OCI-LY1 (cell line): ENCODE measurements around the gene ILRUN.
"Not testable (repeated sequence)": the region's sequence is repeated elsewhere in the genome, so short reads cannot be mapped to it uniquely, and the experiment has no call there.

ENCODE experiments used
- H2AFZ ChIP-seq: fragments of 200-600 bp; sonication (generic), shearing (Covaris generic); 2 replicates; pipeline ENCODE4 v1.6.0; 2014; ENCODE audit warnings: antibody characterized with exemption, mild to moderate bottlenecking, low read length
- H3F3A ChIP-seq: fragments of 200-600 bp; sonication (generic), shearing (Covaris generic); 2 replicates; pipeline ENCODE4 v1.6.0; 2014; ENCODE audit warnings: mild to moderate bottlenecking, antibody characterized with exemption, low read length, moderate library complexity; ENCODE audit not compliant: insufficient read depth
- H3K27ac ChIP-seq: fragments of 200-600 bp; sonication (generic); 2 replicates; pipeline ENCODE4 v1.5.1; 2014; ENCODE audit warnings: low read length, mixed run types, mild to moderate bottlenecking, low read depth; ENCODE audit not compliant: poor library complexity, severe bottlenecking
- H3K27me3 ChIP-seq: fragments of 200-600 bp; sonication (generic); 2 replicates; pipeline ENCODE4 v1.6.0; 2014; ENCODE audit warnings: antibody characterized with exemption, mild to moderate bottlenecking, low read length, moderate library complexity; ENCODE audit not compliant: insufficient read depth
- H3K36me3 ChIP-seq: fragments of 200-600 bp; sonication (generic); 2 replicates; pipeline ENCODE4 v1.6.1; 2014; ENCODE audit warnings: mild to moderate bottlenecking, antibody characterized with exemption, low read length, moderate library complexity, mixed read lengths; ENCODE audit not compliant: insufficient read depth
- H3K4me1 ChIP-seq: fragments of 200-600 bp; sonication (generic); 2 replicates; pipeline ENCODE4 v1.5.1; 2014; ENCODE audit warnings: mild to moderate bottlenecking, low read length, moderate library complexity; ENCODE audit not compliant: insufficient read depth, severe bottlenecking
- H3K4me2 ChIP-seq: fragments of 200-600 bp; sonication (generic), shearing (Covaris generic); 2 replicates; pipeline ENCODE4 v1.6.1; 2014; ENCODE audit warnings: low read length
- H3K4me3 ChIP-seq: fragments of 200-600 bp; sonication (generic); 2 replicates; pipeline ENCODE4 v1.5.1; 2014; ENCODE audit warnings: low read length, low read depth, mild to moderate bottlenecking, mixed read lengths; ENCODE audit not compliant: poor library complexity, severe bottlenecking
- H3K79me2 ChIP-seq: fragments of 200-600 bp; shearing (Covaris generic); 2 replicates; pipeline ENCODE4 v1.6.1; 2016; ENCODE audit warnings: mixed run types, low read length, mixed read lengths; ENCODE audit not compliant: insufficient read depth
- H3K9ac ChIP-seq: fragments of 200-600 bp; sonication (generic), shearing (Covaris generic); 2 replicates; pipeline ENCODE4 v1.6.1; 2014; ENCODE audit warnings: mild to moderate bottlenecking, low read length, mixed read lengths
- H3K9me2 ChIP-seq: fragments of 200-600 bp; sonication (generic), shearing (Covaris generic); 2 replicates; pipeline ENCODE4 v1.6.1; 2014; ENCODE audit warnings: low read depth, mild to moderate bottlenecking, low read length, mixed read lengths
- H3K9me3 ChIP-seq: fragments of 200-600 bp; shearing (Covaris generic); 2 replicates; pipeline ENCODE4 v1.6.1; 2014; ENCODE audit warnings: low read length, mixed read lengths
- H4K20me1 ChIP-seq: fragments of 200-600 bp; sonication (generic), shearing (Covaris generic); 2 replicates; pipeline ENCODE4 v1.6.0; 2016; ENCODE audit warnings: mild to moderate bottlenecking, low read length; ENCODE audit not compliant: insufficient read depth
- EZH2 ChIP-seq: fragments of 200-600 bp; sonication (generic), shearing (Covaris generic); IDR thresholded peaks from 2 replicates; pipeline ENCODE4 v1.8.0; 2017; ENCODE audit warnings: borderline replicate concordance, mixed run types, mild to moderate bottlenecking, antibody characterized with exemption, low read length, moderate library complexity, mixed read lengths
- TF ChIP-seq, protein P1 (sequence below): fragments of 200-600 bp; sonication (generic), shearing (Covaris generic); IDR thresholded peaks from 2 replicates; pipeline ENCODE4 v1.5.1; 2017; ENCODE audit warnings: mild to moderate bottlenecking, antibody characterized with exemption, low read length, moderate library complexity, mixed read lengths

ILRUN gene

DNA sequence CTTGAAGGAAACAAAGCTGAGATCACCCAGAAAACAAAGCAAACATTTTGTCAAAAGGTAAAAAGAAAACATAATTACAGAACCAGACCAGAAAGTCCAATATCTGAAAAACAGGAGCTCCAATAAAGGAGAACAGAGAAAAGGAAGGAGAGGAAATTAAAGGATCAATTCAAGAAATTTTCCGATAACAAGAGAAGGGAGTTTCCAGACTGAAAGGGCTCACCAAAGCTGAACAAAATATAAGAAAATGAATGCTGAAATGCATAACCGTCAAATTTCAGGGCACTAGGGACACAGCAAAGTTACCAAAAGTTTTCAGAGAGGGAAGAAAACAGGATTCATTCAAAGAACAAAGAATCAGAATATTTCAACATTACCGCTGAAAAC, 23.9 kb downstream of the ILRUN start:
- no peaks in the 10 kb centered on the region for H4K20me1 ChIP-seq
- H3K27ac ChIP-seq = peak overlapping the region; percentile 100
- peak overlapping the region; percentile 61 for H3K9ac ChIP-seq
- peaks cover 25% of the 10 kb centered on the region for H3K36me3 ChIP-seq
- peaks cover 77% of the 10 kb centered on the region for H3K4me1 ChIP-seq
- H3K9me2 ChIP-seq = no peaks in the 10 kb centered on the region
- H2AFZ ChIP-seq = no peak overlapping the region
- H3K79me2 ChIP-seq = peaks cover 52% of the 10 kb centered on the region
- H3K4me3 ChIP-seq = peak overlapping the region; percentile 19
- TF ChIP-seq EZH2 = no peak
- TF ChIP-seq, protein P1, sequence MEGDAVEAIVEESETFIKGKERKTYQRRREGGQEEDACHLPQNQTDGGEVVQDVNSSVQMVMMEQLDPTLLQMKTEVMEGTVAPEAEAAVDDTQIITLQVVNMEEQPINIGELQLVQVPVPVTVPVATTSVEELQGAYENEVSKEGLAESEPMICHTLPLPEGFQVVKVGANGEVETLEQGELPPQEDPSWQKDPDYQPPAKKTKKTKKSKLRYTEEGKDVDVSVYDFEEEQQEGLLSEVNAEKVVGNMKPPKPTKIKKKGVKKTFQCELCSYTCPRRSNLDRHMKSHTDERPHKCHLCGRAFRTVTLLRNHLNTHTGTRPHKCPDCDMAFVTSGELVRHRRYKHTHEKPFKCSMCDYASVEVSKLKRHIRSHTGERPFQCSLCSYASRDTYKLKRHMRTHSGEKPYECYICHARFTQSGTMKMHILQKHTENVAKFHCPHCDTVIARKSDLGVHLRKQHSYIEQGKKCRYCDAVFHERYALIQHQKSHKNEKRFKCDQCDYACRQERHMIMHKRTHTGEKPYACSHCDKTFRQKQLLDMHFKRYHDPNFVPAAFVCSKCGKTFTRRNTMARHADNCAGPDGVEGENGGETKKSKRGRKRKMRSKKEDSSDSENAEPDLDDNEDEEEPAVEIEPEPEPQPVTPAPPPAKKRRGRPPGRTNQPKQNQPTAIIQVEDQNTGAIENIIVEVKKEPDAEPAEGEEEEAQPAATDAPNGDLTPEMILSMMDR = no peak
- no peaks in the 10 kb centered on the region for H3K9me3 ChIP-seq
- H3F3A ChIP-seq = peaks cover 32% of the 10 kb centered on the region; the same call in 1 of the 2 replicates
- no peaks in the 10 kb centered on the region for H3K27me3 ChIP-seq
- peak overlapping the region; percentile 48 for H3K4me2 ChIP-seq

DNA sequence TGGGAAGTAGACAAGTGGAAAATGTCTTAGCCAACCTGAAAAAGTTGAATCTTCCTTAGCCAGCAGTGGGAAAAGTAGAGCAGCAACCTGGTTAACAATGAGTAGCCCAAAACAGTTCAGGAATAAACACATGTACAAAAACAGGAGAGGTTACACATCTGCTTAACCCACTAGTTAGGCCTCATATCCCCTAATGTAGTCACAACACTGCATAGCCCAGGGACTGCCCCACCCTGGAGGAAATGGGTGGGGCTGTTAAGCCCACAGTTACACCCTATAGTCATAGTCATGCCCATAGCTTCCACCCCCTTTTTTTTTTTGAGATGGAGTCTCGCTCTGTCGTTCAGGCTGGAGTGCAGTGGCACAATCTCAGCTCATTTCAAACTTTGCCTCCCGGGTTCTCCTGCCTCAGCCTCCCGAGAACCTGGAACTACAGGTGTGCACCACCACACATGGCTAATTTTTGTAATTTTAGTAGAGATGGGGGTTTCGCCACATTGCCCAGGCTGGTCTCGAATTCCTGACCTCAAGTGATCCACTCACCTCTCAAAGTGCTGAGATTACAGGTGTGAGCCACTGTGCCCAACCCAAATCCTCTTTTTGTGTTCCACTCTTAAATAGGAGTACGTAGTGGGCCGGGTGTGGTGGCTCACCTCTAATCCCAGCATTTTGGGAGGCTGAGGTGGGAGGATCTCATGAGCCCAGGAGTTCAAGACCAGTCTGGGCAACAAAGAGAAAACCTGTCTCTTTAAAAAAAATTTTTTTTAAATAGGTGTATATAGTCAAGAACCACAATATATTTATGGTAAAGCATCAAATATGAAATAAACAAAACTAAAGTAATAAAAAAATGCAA, 24.5 kb downstream of the ILRUN start:
- Histone ChIP-seq H3K4me3 (peak overlapping the region; percentile 19), H3K79me2 (peaks cover 53% of the 10 kb centered on the region), H3F3A (peaks cover 32% of the 10 kb centered on the region; the same call in 1 of the 2 replicates), H3K36me3 (peaks cover 25% of the 10 kb centered on the region), H3K9ac (peak overlapping the region; percentile 61), H2AFZ (no peak overlapping the region), H4K20me1 (no peaks in the 10 kb centered on the region), H3K9me2 (no peaks in the 10 kb centered on the region), H3K27me3 (no peaks in the 10 kb centered on the region), H3K4me1 (peaks cover 78% of the 10 kb centered on the region), H3K27ac (peak overlapping the region; percentile 100), H3K9me3 (no peaks in the 10 kb centered on the region), H3K4me2 (peak overlapping the region; percentile 48)
- TF ChIP-seq, protein P1 = no peak
- TF ChIP-seq EZH2 = no peak

DNA sequence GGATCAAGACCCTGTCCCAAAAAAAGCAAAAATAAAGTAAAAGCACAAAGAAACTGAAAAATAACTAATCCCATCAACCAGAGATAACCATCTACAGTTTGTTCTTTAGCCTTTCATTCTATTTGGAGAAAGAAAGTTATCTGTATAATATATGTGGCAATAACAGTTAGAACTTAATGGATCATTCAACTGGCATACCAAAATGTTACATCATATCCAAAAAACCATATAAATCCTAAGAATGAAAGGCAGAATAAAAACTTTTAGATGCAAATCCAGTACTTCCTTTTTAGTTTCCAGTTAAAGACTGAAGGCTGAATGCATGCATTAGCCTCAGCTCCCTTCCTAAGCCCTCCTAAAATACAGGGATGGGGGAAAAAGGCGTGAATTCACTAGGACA, 25.2 kb downstream of the ILRUN start:
- Histone ChIP-seq H3K79me2 (peaks cover 58% of the 10 kb centered on the region), H3K4me1 (peaks cover 78% of the 10 kb centered on the region), H3K4me2 (peak overlapping the region; percentile 48), H3K36me3 (peaks cover 25% of the 10 kb centered on the region), H3K27me3 (no peaks in the 10 kb centered on the region), H2AFZ (no peak overlapping the region), H3K9ac (peak overlapping the region; percentile 61; the same call in 1 of the 2 replicates), H4K20me1 (no peaks in the 10 kb centered on the region), H3K9me2 (no peaks in the 10 kb centered on the region), H3K9me3 (no peaks in the 10 kb centered on the region), H3K27ac (peak overlapping the region; percentile 100), H3F3A (peaks cover 27% of the 10 kb centered on the region; the same call in 1 of the 2 replicates), H3K4me3 (peak overlapping the region; percentile 18)
- no peak for TF ChIP-seq EZH2
- TF ChIP-seq, protein P1 = no peak

DNA sequence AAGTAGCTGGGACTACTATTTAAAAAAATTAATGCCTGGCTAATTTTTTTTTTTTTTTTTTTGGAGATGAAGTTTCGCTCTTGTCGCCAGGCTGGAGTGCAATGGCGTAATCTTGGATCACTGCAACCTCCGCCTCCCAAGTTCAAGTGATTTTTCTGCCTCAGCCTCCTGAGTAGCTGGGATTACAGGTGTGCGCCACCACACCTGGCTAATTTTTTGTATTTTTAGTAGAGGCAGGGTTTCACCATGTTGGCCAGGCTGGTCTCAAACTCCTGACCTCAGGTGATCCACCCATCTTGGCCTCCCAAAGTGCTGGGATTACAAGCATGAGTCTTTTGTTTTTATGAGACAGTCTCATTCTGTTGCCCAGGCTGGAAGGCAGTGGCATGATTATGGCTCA, 27.8 kb downstream of the ILRUN start:
- peak overlapping the region; percentile 33 for H3K27ac ChIP-seq
- not testable (repeated sequence) for H3K9me3 ChIP-seq, H3K9me2 ChIP-seq, H4K20me1 ChIP-seq, H3K27me3 ChIP-seq, H2AFZ ChIP-seq, H3K4me3 ChIP-seq, H3K9ac ChIP-seq, H3K4me2 ChIP-seq
- peaks cover 84% of the 10 kb centered on the region for H3K79me2 ChIP-seq
- peaks cover 12% of the 10 kb centered on the region; the same call in 1 of the 2 replicates for H3F3A ChIP-seq
- H3K4me1 ChIP-seq = peaks cover 78% of the 10 kb centered on the region
- H3K36me3 ChIP-seq = peaks cover 25% of the 10 kb centered on the region
